A673 (cell line): Measurements from ENCODE around the gene ALDOB.

Experiments used
- CTCF ChIP-seq: fragments of 300-800, 200-600 bp; sonication (generic); conservative IDR thresholded peaks from 2 replicates; pipeline ENCODE4 v1.5.1; 2017; ENCODE audit warnings: low read depth, mild to moderate bottlenecking, antibody characterized with exemption, low read length, moderate library complexity, mixed read lengths
- EZH2 ChIP-seq: fragments of 200-600 bp; sonication (generic); IDR thresholded peaks from 2 replicates; pipeline ENCODE4 v1.6.1; 2017; ENCODE audit warnings: borderline replicate concordance, low read depth, mild to moderate bottlenecking, mixed read lengths, antibody characterized with exemption, low read length; ENCODE audit not compliant: poor library complexity, severe bottlenecking

GRCh38 chr9:101417977-101418376, 17.6 kb downstream of the ALDOB start:
- TF ChIP-seq CTCF (no peak), EZH2 (no peak)
